B cell (primary cell): ENCODE results near the gene IL1R1. TPM values are rescaled to one million over a fixed set of nuclear protein-coding genes. Genes with fewer than 3 reads are reported as not detected.

ENCODE experiments used
- ATAC-seq: fragments of 200-7000 bp; cut with Tn5 transposase; one replicate; pipeline ENCODE4 v1.10.0; 2021; ENCODE audit warnings: low read depth, mild to moderate bottlenecking, moderate number of reproducible peaks, moderate library complexity
- CTCF ChIA-PET: fragments of 350-600 bp; sonication (Branson Sonifier 250); formaldehyde crosslinking; loops from one replicate; lab custom pipeline; 2021; ENCODE audit warnings: antibody characterized with exemption, inconsistent platforms; lab: Charles Lee
- POLR2A ChIA-PET: fragments of 350-600 bp; sonication (Branson Sonifier 250); formaldehyde crosslinking; loops from one replicate; lab custom pipeline; 2021; ENCODE audit warnings: antibody characterized with exemption; lab: Charles Lee
- DNase-seq: peaks from one replicate; pipeline ENCODE4 v3.0.0; 2013
- H2AFZ ChIP-seq: 2 replicates; pipeline ENCODE4 v1.6.1; 2012; ENCODE audit warnings: mild to moderate bottlenecking, low read depth, low read length; ENCODE audit not compliant: insufficient read depth, poor library complexity, severe bottlenecking
- H3K27ac ChIP-seq, 2 donors: 1 replicate in 1 of 2; 2 replicates in 1 of 2; pipeline ENCODE4 v1.5.1; 2012 to 2013; ENCODE audit warnings: low read length in 2 of 2, mild to moderate bottlenecking in 2 of 2, moderate library complexity in 1 of 2
- H3K27me3 ChIP-seq, 4 experiments: fragments of 200-600 bp in 1 of 4; sonication (generic) in 1 of 4; replicated peaks in 1 of 4; 1 replicate in 2 of 4; 2 replicates in 2 of 4; pipeline versions ENCODE4 v1.6.1 to v1.7.0; 2013 to 2016; ENCODE audit warnings: low read length in 3 of 4, mild to moderate bottlenecking in 2 of 4, mixed read lengths in 1 of 4, moderate library complexity in 1 of 4; ENCODE audit not compliant: insufficient read depth in 4 of 4, control insufficient read depth in 3 of 4; ENCODE audit errors: control extremely low read depth in 1 of 4
- H3K36me3 ChIP-seq, 2 experiments: replicated peaks in 1 of 2; 1 replicate in 1 of 2; 2 replicates in 1 of 2; pipeline versions ENCODE4 v1.6.1 to v1.7.1; 2013; ENCODE audit warnings: low read length in 1 of 2; ENCODE audit not compliant: insufficient read depth in 2 of 2, control insufficient read depth in 1 of 2; ENCODE audit errors: control extremely low read depth in 1 of 2, extremely low read depth in 1 of 2
- H3K4me1 ChIP-seq, 2 donors: fragments of 200-600 bp in 1 of 2; sonication (generic) in 1 of 2; 1 replicate in 1 of 2; 2 replicates in 1 of 2; pipeline versions ENCODE4 v1.5.1 to v1.6.1; 2013 to 2017; ENCODE audit warnings: low read length in 2 of 2; ENCODE audit not compliant: control insufficient read depth in 2 of 2, insufficient read depth in 2 of 2
- H3K4me2 ChIP-seq: replicated peaks from 2 replicates; pipeline ENCODE3; 2012; ENCODE audit warnings: mild to moderate bottlenecking, low read depth, low read length; ENCODE audit not compliant: poor library complexity, severe bottlenecking
- H3K4me3 ChIP-seq, 5 experiments: fragments of 200-600 bp in 1 of 5; sonication (generic) in 1 of 5; 1 replicate in 3 of 5; 2 replicates in 2 of 5; pipeline versions ENCODE4 v1.5.1 to v1.7.0; 2011 to 2016; ENCODE audit warnings: low read length in 4 of 5, mild to moderate bottlenecking in 4 of 5, low read depth in 2 of 5, control low read depth in 1 of 5, moderate library complexity in 1 of 5; ENCODE audit not compliant: insufficient read depth in 1 of 5; ENCODE audit errors: control extremely low read depth in 1 of 5, extremely low read depth in 1 of 5
- H3K79me2 ChIP-seq: fragments of 200-600 bp; sonication (generic); one replicate; pipeline ENCODE4 v1.6.0; 2016; ENCODE audit warnings: low read length; ENCODE audit not compliant: control insufficient read depth, insufficient read depth
- H3K9ac ChIP-seq: fragments of 200-600 bp; sonication (generic); 2 replicates; pipeline ENCODE4 v1.6.1; 2017; ENCODE audit warnings: mild to moderate bottlenecking, low read length, moderate library complexity
- H3K9me3 ChIP-seq, 3 donors: one replicate each; pipeline versions ENCODE4 v1.6.1 to v1.7.1; 2013; ENCODE audit warnings: low read length in 2 of 3; ENCODE audit not compliant: control insufficient read depth in 2 of 3, insufficient read depth in 1 of 3; ENCODE audit errors: control extremely low read depth in 1 of 3
- H4K20me1 ChIP-seq: 2 replicates; pipeline ENCODE4 v1.6.0; 2012; ENCODE audit warnings: mild to moderate bottlenecking, low read length; ENCODE audit not compliant: insufficient read depth, control insufficient read depth, poor library complexity, severe bottlenecking
- H3K27ac Mint-ChIP-seq: one replicate; pipeline ENCODE4 v1.8.0; 2021; ENCODE audit warnings: mixed read lengths
- H3K27me3 Mint-ChIP-seq: one replicate; pipeline ENCODE4 v1.8.0; 2021; ENCODE audit warnings: mixed read lengths
- H3K4me1 Mint-ChIP-seq: one replicate; pipeline ENCODE4 v1.8.0; 2021; ENCODE audit warnings: mixed read lengths
- H3K4me3 Mint-ChIP-seq: one replicate; pipeline ENCODE4 v1.8.0; 2021; ENCODE audit warnings: mixed read lengths
- H3K9me3 Mint-ChIP-seq: one replicate; pipeline ENCODE4 v1.8.0; 2022; ENCODE audit warnings: mixed read lengths; ENCODE audit not compliant: insufficient read depth
- EZH2 ChIP-seq: IDR thresholded peaks from 2 replicates; pipeline ENCODE4 v1.6.1; 2012; ENCODE audit warnings: borderline replicate concordance, low read depth, mild to moderate bottlenecking, moderate library complexity, low read length; ENCODE audit not compliant: insufficient read depth, poor library complexity, severe bottlenecking
- WGBS: methylation state at CpG from one replicate; pipeline ENCODE4 v1.1.5; 2013; ENCODE audit warnings: missing lambda C conversion rate; ENCODE audit not compliant: insufficient coverage; 5-methylcytosine and 5-hydroxymethylcytosine counted together
- intact Hi-C: fragments of 100-400 bp; cut with micrococcal nuclease; formaldehyde crosslinking; loops from one replicate; pipeline ENCODE4 v1.10.0; 2022
- polyA plus RNA-seq: library from polyadenylated mRNA; depleted of rRNA; stranded (reverse); fragments of >200 nt; gene quantifications from 2 replicates; pipeline ENCODE4 v1.2.3, GENCODE V29; 2012
- total RNA-seq, 2 donors: library from RNA; stranded (reverse); fragments of 120-200 nt in 1 of 2; gene quantifications; 1 replicate in 1 of 2; 2 replicates in 1 of 2; pipeline versions ENCODE4 v1.2.3 to v1.2.4, GENCODE V29; 2013 to 2022
- TF ChIP-seq, protein P1 (sequence below): fragments of 200-600 bp; IDR thresholded peaks from one replicate; pipeline ENCODE4 v1.8.0; 2022; ENCODE audit warnings: antibody characterized with exemption, mild to moderate bottlenecking

IL1R1 gene
- total and polyA plus RNA-seq, 2 donors (not counting 1 experiment from before 2014, with no cell fraction given) = not detected

DNA sequence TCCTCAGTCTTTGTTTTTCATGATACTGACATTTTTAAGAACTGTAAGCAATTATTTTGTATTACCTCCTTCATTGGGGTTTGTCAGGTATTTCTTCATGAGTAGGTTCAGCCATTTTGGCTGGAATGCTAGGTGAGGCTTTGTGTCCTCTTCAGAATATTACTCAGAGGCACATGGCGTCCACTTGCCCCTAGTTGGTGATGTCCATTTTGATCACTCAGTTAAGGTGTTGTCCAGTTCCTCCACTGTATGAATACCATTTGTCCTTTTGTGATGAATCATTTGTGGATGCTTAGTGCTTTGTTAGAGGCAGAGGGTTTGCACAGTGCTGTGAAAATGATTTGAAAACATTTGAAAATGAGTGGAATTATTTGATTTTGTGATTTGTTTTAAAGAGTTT, 49.0 kb downstream of the IL1R1 start:
- intact Hi-C loops = no loop called here
- ATAC-seq (no peak), DNase-seq (no peak)
- peaks cover 3 to 7% of the 10 kb centered on the region in 2 donors for H3K4me1 ChIP-seq
- no peaks in the 10 kb centered on the region for H3K79me2 ChIP-seq
- H3K9me3 ChIP-seq = peaks cover 0 to 13% (median 1%) of the 10 kb centered on the region in 3 donors
- no peak overlapping the region for H3K4me3 ChIP-seq
- ChIA-PET CTCF (no interaction called here), POLR2A (no interaction called here)
- 100% methylated on average over 1 of the region's 1 CpG for WGBS
- H3K36me3 ChIP-seq = no peaks in the 10 kb centered on the region
- Mint-ChIP-seq H3K4me1 (peaks cover 3% of the 10 kb centered on the region), H3K9me3 (no peaks in the 10 kb centered on the region), H3K27me3 (peaks cover 40% of the 10 kb centered on the region), H3K27ac (no peak overlapping the region), H3K4me3 (no peak overlapping the region)
- no peak overlapping the region for H3K9ac ChIP-seq
- peaks cover 0 to 12% (median 6%) of the 10 kb centered on the region in 4 experiments for H3K27me3 ChIP-seq
- no peak for TF ChIP-seq EZH2
- TF ChIP-seq, protein P1, sequence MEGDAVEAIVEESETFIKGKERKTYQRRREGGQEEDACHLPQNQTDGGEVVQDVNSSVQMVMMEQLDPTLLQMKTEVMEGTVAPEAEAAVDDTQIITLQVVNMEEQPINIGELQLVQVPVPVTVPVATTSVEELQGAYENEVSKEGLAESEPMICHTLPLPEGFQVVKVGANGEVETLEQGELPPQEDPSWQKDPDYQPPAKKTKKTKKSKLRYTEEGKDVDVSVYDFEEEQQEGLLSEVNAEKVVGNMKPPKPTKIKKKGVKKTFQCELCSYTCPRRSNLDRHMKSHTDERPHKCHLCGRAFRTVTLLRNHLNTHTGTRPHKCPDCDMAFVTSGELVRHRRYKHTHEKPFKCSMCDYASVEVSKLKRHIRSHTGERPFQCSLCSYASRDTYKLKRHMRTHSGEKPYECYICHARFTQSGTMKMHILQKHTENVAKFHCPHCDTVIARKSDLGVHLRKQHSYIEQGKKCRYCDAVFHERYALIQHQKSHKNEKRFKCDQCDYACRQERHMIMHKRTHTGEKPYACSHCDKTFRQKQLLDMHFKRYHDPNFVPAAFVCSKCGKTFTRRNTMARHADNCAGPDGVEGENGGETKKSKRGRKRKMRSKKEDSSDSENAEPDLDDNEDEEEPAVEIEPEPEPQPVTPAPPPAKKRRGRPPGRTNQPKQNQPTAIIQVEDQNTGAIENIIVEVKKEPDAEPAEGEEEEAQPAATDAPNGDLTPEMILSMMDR = no peak
- H2AFZ ChIP-seq = no peak overlapping the region
- H3K27ac ChIP-seq = no peak overlapping the region
- H4K20me1 ChIP-seq = no peaks in the 10 kb centered on the region
- no peak overlapping the region for H3K4me2 ChIP-seq

DNA sequence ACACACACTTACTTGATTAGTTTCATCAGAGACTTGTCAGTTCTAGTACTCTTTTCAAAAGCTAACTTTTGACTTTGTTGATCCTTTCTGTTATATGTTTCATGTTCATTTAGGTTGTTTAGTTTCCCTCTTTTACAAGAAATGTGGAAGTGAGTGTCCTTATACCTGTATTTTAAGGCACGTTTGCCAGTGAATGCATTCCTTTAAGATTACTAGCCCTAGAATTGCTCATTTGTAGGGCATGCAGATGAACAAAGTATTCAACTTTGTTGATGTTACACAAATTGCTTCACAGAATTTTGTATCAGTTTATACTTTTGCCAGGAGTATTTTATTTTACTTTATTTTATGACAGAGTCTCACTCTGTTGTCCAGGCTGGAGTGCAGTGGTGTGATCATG, 50.5 kb downstream of the IL1R1 start:
- no peak overlapping the region for H3K4me2 ChIP-seq
- ChIA-PET POLR2A (interaction anchor here (0.7 kb wide), 1 partner anchor 8 kb away, joined by 3 read pairs; no protein-coding TSS in a partner anchor), CTCF (no interaction called here)
- peaks cover 0 to under 1% of the 10 kb centered on the region in 2 donors for H3K4me1 ChIP-seq
- H4K20me1 ChIP-seq = no peaks in the 10 kb centered on the region
- H3K79me2 ChIP-seq = no peaks in the 10 kb centered on the region
- no peaks in the 10 kb centered on the region for H3K36me3 ChIP-seq
- H3K27ac ChIP-seq = no peak overlapping the region
- no peak overlapping the region for H3K9ac ChIP-seq
- Mint-ChIP-seq H3K27me3 (peaks cover 38% of the 10 kb centered on the region), H3K4me1 (no peaks in the 10 kb centered on the region), H3K27ac (no peak overlapping the region), H3K9me3 (no peaks in the 10 kb centered on the region), H3K4me3 (no peak overlapping the region)
- TF ChIP-seq, protein P1 = no peak
- no peak for TF ChIP-seq EZH2
- H3K4me3 ChIP-seq = no peak overlapping the region
- DNase-seq (no peak), ATAC-seq (no peak)
- intact Hi-C loops = no loop called here
- H3K9me3 ChIP-seq = no peaks in the 10 kb centered on the region
- H3K27me3 ChIP-seq = peaks cover 0 to 7% (median 2%) of the 10 kb centered on the region in 4 experiments
- no CpG with 5 or more reads among the region's 1 CpG for WGBS
- H2AFZ ChIP-seq = no peak overlapping the region
